DND-41 (cell line): ENCODE results near the gene CLK2.

Source experiments
- CTCF ChIP-seq: IDR thresholded peaks from 2 replicates; pipeline ENCODE4 v1.5.1; 2012; ENCODE audit warnings: borderline replicate concordance, low read length, moderate library complexity, mild to moderate bottlenecking; ENCODE audit not compliant: poor library complexity, severe bottlenecking; ENCODE audit errors: extremely low read depth
- EZH2 ChIP-seq: IDR thresholded peaks from 3 replicates; pipeline ENCODE4 v1.6.1; 2012; ENCODE audit warnings: borderline replicate concordance, low read depth, mild to moderate bottlenecking, moderate library complexity, low read length, inconsistent platforms; ENCODE audit not compliant: severe bottlenecking

GRCh38 chr1:155313261-155313660 lies 40.0 kb upstream of the CLK2 start:
- TF ChIP-seq CTCF (no peak), EZH2 (no peak)
